EL (cell line): Measurements from ENCODE around the gene LSAMP.

Experiments
- DNase-seq: peaks from one replicate; pipeline ENCODE4 v3.0.0-alpha.2; 2016

Gene LSAMP

GRCh38 chr3:115927197-115927596 is 518.1 kb downstream of the LSAMP start:
- DNase-seq = no peak

- DNase-seq = peak; percentile 32
Measured at GRCh38 chr3:115922681-115923347, 522.5 kb downstream of the LSAMP start.

- DNase-seq = no peak
Measured at GRCh38 chr3:115921711-115922110, 523.6 kb downstream of the LSAMP start.

GRCh38 chr3:115918900-115919299 is 526.4 kb downstream of the LSAMP start:
- no peak for DNase-seq

GRCh38 chr3:115916866-115917265 is 528.4 kb downstream of the LSAMP start:
- no peak for DNase-seq

GRCh38 chr3:115915061-115915460 is 530.2 kb downstream of the LSAMP start:
- DNase-seq = no peak

GRCh38 chr3:115913069-115913686 is 532.1 kb downstream of the LSAMP start:
- DNase-seq = peak; percentile 5

- DNase-seq = peak; percentile 4
Measured at GRCh38 chr3:115912372-115912771, 532.9 kb downstream of the LSAMP start.

GRCh38 chr3:115905871-115906270 is 539.4 kb downstream of the LSAMP start:
- DNase-seq = no peak

GRCh38 chr3:115903843-115904242 is 541.4 kb downstream of the LSAMP start:
- no peak for DNase-seq

- no peak for DNase-seq
Measured at GRCh38 chr3:115901008-115901407, 544.3 kb downstream of the LSAMP start.

GRCh38 chr3:115899535-115899934 is 545.8 kb downstream of the LSAMP start:
- DNase-seq = no peak

GRCh38 chr3:115898656-115899410 is 546.5 kb downstream of the LSAMP start:
- no peak for DNase-seq

GRCh38 chr3:115891006-115891636 is 554.2 kb downstream of the LSAMP start:
- no peak for DNase-seq

- no peak for DNase-seq
Measured at GRCh38 chr3:115890579-115890978, 554.7 kb downstream of the LSAMP start.

- no peak for DNase-seq
Measured at GRCh38 chr3:115885621-115886020, 559.7 kb downstream of the LSAMP start.

GRCh38 chr3:115877615-115877899 is 567.7 kb downstream of the LSAMP start:
- DNase-seq = no peak

GRCh38 chr3:115876876-115877614 is 568.2 kb downstream of the LSAMP start:
- DNase-seq = no peak

GRCh38 chr3:115875460-115875859 is 569.8 kb downstream of the LSAMP start:
- DNase-seq = no peak

- DNase-seq = no peak
Measured at GRCh38 chr3:115871735-115872134, 573.6 kb downstream of the LSAMP start.

- DNase-seq = no peak
Measured at GRCh38 chr3:115864911-115865310, 580.4 kb downstream of the LSAMP start.

GRCh38 chr3:115862849-115863248 is 582.4 kb downstream of the LSAMP start:
- DNase-seq = no peak

- DNase-seq = no peak
Measured at GRCh38 chr3:115862099-115862498, 583.2 kb downstream of the LSAMP start.
